CD4-positive, alpha-beta T cell treated with Interferon alpha-2 for 1 hour (primary cell): ENCODE results near the gene HSD17B10.
"Not testable (repeated sequence)": the region's sequence is repeated elsewhere in the genome, so short reads cannot be mapped to it uniquely, and the experiment has no call there.

Source experiments
- DNase-seq, 2 donors: peaks; one replicate each; pipeline ENCODE4 v3.0.0-alpha.2; 2020 to 2022

HSD17B10 gene

DNA sequence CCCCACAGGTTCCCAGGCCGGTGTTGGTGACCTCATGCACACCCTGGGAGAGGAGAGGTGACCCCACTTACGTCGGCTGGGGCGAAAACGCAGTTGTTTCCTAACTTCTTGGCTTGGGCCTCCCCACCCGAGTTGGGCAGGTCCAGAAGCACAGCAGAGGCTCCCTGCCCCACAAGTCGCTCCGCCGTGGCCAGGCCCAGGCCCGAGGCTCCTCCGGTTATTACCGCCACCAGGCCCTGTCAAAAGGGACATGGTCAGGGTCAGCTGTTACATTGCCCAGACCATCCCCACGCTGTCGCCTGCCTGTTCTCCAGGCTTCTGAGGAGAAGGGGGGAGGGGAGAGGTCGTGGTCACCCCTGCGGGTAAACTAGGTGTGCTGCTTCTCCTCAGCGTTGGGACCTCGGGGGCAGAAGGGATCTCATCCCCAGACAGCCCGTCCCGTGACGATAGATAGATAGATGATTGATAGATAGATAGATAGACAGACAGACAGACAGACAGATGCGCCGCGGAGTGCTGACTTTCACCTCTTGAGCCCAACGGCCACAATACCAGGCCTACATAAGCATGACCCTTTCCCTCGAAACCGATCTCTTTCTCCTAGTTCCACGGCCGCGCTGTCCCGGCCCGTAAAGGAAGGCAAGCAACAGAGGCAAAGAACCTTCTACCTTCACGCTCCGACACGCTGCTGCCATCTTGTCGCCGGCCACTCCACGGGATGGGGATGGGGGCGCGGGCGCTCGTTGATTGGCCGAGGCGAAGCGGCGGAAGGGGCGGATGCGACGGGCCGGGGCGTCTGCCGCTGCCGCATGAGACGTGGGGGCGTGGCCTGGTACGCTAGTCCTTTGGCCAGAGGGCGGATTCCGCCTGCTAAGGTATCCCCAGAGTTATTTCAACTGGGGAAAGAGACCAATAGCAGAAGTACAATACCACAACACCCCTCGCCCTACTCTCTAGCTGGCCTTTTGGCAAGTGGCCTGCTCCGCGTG lies at the start of gene HSD17B10:
TSS of gene HSD17B10 (minus strand) at position 720 of the 989 bp plus-strand sequence. CDS start at position 695, 25 bp downstream.
- peak; percentile 86 to 88 for DNase-seq

DNA sequence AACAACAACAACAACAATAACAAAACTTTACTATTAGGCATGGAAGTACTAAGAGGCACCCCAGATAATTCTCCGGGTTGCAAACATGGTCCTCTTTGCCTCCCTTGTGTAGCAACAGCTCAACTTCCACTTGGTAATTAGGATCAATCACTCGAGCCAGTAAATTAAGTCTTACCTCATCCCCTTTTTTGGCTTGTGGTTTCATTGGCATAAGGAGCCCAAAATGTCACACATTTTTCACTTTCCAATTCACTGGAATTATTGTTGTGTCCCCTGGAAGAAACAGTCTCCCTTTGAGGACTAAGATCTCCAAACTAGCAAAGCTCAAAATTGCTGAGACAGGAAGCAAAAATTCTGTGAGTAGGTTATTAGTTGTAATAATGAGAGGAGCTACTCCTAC lies 49.2 kb upstream of the HSD17B10 start:
- DNase-seq: no peak

DNA sequence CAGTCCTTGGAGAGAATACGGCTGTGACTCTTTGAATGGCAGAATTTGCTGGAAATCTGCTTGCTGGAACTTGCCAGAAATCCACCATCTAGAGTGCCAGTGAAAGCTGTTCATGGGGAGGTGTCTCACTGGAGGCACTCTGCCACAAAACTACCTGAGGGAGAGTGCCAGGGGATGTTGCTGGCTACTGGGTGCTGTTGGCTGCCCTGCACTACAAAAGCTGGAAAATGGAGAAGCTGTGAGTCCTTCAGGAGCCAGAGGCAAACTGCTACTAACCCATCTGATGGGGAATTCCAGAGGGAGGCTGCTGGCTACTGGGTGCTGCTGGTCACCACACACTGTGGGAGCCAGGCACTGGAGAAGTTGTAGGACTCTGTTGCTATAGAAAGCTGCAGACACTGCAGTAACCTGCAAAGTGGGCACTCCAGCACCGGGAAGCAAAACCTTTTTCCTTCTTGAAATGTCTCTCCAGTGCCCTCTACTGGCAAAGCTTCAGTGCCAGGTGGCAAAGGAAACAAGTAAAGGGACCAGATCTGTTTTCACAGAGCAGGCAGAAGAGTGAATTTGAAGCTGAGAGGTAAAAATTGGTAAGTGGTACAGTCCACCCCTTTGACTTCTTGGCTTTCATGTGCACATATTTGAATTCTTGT lies 47.8 kb upstream of the HSD17B10 start:
- DNase-seq: peak; percentile 30 to 59

DNA sequence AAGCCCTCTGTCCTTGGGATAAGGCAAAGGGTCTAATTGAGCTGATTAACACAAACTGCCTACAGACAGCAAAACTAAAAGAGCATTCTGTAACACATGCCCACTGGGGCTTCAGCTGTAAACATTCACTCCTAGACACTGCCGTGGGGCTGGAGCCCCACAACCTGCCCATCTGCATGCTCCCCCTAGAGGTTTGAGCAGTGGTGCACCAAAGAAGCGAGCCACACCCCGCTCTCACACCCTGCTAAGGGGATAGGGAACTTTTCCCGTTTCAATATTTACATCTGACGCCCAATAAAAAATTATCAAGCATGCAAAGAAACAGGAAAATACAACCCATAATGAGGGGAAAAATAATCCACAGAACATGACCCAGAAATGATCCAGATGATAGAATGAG lies 46.9 kb upstream of the HSD17B10 start:
- peak in 1 of 2 donors; percentile 1 for DNase-seq

DNA sequence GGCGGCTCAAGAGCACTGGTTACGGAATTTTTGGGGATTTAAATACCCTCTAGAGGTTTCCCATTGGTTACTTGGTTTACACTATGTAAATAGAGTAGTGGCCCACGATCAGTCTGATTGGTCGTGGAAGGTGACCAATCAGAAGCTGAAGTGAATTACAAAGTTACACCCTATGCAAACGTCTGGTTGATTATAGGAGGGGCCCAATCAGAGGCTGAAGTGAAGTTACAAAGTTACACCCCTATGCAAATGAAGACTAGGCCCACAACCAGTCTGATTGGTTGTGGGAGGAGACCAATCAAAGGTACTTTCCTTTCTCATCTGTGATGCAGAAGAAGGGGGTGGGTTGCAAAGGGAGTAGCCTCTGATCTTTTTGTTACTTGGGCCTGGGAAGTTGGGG lies 45.1 kb upstream of the HSD17B10 start:
- DNase-seq: no peak

DNA sequence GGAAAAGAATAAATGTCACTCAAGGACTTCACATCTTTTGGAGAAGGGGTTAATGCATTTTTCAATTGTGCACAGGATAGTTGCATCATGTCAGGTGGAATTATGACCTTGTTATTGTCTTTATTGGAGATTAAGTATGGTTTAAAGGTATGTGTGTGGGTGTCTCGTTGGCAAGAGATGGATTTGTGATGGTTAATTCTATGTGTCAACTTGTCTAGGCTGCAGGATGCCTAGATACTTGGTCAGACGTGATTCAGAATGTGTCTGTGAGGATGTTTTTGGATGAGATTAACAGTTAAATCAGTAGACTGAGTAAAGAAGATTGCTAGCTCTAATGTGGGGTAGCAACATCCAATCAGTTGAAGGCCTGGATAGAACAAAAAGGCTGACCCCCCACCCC lies 42.2 kb upstream of the HSD17B10 start:
- DNase-seq: no peak

DNA sequence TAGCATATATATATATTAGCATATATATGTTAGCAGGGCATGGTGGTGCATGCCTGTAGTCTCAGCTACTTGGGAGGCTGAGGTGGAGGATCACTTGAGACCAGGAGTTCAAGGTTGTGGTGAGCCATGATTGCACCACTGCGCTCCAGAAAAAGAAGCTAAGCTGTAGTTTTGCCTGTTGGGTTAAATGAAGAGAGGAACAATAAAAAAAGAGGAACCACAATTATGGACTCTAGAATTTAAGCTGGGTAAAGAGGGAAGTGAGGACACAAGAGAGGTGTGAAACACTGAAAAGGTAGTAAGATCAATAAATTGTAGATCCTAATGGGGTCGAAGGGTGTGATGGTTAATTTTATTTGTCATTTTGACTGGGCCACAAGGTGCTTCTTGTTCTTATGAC lies 40.5 kb upstream of the HSD17B10 start:
- DNase-seq: no peak

DNA sequence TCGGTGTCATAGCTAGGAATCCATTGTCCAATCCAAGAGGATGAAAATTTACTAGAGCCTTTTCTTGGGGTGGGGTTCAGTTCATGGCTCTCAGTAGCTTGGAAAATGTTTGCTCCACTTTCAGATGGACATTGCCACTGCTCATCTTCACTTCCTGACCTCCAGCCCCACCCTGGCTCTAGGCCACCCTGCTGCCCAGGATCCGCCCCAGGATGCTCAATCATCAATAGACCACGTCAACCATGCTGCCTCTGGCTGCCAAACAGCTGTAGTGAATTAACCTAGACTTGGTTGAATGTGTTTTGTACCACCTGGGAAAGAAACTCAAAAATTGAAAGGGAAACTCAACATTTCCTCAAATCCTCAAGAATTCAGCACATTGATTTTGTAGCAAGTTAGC lies 37.2 kb upstream of the HSD17B10 start:
- DNase-seq: no peak

DNA sequence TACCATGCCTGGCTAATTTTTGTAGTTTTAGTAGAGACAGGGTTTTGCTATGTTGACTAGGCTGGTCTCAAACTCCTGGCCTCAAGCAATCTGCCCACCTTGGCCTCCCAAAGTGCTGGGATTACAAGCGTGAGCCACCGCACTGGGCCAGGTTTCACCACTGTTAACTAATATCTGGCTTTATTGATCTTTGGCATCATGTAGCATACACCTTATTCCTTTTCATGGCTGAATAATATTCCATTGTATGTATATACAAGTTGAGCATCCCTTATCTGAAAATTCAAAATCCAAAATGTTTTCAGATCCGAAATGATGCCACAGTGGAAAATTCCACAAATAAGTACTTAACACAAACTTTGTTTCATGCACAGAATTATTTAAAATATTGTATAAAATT lies 34.5 kb upstream of the HSD17B10 start:
- DNase-seq: not testable (repeated sequence)

DNA sequence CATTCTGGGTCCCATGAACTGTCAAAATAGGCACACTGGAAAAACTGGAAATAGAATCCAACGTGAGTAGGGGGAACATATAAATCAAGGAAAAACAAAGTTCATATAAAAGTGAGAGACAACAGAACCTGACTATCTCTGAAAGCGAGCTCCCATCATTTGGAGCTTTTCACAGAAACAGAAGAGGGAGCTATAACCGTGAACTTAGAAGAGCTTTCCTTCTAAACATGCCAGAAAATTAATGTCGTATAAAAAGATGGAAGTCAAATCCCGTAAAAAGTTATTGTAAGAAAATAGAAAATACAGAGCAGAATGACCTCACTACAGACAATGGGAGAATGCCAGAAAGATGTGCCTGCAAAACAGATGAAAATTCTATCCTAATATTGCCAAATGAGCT lies 23.9 kb upstream of the HSD17B10 start:
- no peak for DNase-seq

DNA sequence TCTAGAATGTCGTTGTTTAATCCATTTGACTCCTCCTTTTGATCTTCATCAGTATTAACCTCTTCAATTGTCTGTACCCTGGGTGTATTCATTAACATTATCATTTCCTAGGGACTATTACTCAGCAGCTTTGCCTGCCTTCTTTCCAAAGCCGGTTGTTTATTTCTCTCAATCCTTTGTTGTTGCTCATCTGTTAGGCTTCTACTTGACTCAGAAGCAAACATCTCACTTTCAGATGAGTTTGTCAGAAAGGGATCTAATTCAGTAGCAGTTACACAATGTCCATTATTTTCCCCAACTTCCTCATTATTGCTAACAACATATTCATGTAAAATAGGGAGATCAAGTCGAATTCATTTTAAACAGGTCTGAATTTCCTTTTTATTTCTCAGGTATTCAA lies 22.1 kb upstream of the HSD17B10 start:
- no peak for DNase-seq

DNA sequence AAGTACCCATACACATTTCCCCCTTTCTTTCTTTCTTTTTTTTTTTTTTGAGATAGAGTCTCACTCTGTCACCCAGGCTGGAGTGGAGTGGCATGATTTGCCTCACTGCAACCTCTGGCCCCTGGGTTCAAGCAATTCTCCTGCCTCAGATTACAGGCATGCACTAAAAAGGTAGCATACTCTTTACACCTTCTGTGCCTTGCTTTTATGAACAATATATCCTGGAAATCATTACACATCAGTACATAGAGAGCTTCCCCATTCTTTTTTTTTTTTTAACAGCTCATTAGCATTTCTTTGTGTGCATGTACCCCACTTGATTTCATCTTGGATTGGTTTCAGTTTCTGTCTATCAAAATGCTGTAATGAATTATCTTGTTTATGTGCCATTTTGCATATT lies 18.6 kb upstream of the HSD17B10 start:
- DNase-seq: no peak

DNA sequence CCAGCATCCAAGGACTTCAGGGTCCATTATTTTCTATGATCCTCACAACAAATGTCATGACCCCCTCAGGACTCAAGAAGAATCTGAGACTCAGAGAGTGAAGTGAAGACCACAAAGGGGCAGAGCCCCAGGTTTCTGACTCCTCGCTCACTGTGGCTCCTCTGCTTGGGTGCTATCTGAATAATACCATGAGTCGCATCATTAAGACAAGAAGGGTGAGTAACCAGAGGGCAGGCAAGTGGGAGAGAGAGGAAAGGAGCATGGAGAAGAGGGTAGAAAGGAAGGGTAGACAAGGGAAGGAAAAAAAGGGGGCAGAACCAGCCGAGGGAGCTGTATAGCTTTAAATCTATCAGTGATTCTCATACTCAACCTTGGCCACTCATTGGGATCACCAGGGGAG lies 15.5 kb upstream of the HSD17B10 start:
- no peak for DNase-seq

DNA sequence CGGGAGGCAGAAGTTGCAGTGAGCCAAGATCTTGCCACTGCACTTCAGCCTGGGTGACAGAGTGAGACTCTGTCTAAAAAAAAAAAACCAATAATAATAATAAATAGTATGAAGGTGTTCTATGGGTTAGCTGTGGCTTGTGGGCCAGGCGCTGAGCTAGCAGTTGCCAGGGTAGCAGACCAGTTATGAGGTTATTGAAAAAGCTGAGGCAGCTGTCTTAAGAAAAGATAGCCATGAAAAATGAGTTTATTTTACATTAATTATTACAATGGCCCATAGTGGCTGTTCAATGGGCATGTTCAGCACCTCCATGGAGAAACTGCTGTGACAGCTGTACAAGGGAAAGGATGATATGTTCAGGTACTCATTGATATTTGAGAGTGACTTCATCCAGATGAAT lies 13.3 kb upstream of the HSD17B10 start:
- no peak for DNase-seq

DNA sequence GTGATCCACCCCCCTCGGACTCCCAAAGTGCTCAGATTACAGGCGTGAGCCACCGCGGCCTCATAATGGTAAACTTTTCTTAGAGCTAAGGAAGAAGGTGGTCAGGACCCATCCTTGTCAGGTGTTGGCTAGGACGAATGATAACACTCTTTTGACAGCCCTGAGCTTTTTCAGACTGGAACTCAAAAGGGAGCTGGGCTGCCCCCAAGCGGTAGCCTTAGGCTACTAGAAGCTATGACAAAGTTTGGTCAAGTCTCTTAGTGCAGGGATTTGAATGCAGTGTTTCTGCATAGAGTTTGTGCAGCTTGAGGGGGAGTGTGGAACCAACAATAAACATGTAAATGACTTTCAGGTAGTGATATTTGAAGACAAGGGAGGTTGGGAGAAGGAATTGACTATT lies 11.8 kb upstream of the HSD17B10 start:
- DNase-seq: peak; percentile 33 to 59

DNA sequence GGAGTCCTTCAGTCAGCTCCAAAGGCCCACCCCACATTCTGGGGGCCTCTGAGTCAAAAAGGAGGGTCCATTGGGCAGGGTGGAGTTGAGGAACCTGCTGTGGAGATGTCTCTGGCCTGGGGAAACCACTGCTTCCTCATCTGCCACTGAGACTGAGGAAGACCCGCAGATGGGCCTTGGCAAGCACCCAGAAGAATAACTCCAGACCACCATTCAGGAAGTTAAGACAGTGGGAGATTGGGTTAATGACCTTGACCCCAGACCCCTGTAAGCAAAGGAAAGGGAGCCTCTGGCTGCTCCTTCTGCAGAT lies 8.1 kb upstream of the HSD17B10 start:
- DNase-seq: no peak

DNA sequence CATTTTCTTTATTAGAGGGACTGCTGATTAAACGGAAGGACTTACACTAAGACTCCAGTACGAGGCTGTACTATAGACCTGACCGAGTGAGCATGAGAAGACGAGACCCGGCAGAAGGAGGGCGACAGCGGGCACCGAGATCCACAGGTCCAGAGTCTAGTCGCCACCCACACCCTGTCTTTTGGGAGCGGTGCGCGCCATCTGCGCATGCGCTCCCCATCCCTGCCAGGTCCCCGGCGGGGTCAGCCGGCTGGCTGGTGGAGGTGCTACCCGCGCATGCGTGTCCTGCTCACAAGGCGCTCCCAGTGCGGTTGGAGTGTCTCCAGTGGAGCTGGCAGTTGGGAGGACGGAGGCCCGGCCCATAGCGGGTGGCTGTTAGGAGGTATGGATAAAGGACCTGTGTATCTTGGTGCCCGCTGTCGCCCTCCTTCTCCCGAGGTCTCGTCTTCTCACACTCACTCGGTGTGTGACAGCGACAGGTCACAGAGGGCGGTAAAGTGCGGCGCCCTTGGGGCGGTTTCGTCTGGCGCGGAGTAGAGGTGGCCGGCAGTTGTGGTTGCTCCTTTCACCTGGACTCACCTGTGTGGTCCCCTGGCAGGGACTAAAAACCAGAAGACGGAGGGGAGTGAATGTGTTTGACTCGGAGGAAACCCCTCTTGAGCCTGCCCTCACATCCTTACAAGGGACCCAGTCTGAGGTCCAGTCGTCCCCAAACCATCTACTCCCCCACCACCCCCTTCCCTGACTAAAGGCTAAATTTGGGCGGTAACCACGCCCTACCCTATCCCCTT lies 7.6 kb upstream of the HSD17B10 start:
- DNase-seq: peak; percentile 81 to 82

DNA sequence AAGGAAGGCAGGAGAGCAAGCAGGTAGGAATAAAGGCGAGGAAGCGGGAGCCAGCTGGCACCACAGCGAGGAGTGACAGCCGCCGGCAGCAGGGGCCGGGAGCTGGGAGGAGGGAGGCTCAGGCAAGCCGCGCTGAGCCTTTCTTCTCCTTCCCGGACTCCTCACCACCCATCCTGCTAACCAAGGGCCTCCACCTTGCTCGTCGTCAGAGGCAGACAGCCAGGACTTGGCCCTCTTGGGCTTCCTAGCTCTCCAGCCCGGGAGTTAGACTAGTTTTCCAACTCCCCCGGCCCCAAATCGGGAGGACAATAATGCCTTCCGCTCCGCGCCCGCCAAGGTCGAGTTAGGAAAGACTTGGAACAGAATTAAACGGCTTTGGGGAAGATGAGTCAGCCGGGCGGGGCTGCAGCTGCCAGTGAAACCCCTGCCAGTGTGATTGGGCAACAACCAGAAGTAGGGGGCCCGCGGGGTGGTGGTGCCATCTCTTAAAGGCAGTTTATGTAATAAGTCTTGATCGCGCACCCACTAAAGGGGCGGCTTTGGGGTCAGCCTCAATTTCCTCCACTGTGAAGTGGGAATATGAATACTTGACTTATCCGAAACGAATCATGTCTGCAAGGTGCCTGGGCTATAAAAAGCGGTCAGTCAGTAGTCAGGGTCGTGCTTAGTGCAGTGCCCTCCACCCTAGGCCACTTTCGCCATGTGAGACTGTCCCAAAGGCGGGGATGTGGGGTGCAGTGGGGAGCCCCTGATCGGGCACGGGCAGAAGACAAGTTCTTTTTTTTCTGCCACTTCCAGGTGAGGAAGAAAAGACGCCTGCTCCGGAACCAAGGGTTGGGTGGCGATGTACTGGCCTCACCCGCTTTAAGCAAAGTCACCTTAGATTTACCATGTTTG lies 6.7 kb upstream of the HSD17B10 start:
- DNase-seq: peak in 1 of 2 donors; percentile 44

DNA sequence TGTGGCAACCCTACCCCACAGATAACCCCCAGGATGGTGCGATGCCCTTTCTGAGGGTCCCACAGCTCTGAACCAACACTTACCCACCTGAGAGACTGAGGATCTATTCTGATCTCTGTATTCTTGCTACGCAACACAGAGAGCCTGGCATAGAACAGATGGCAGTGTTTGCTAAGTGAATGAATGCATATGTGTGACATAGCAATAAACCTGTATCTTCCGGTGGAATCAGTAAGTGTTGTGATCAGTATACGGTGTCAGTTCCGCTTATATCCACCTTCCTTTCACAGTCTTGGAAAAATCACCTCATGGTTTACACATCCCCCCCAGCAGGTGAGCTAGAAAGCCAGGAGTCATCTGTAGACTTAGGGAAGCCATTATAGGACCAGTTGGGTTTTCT lies 5.9 kb upstream of the HSD17B10 start:
- DNase-seq: no peak

DNA sequence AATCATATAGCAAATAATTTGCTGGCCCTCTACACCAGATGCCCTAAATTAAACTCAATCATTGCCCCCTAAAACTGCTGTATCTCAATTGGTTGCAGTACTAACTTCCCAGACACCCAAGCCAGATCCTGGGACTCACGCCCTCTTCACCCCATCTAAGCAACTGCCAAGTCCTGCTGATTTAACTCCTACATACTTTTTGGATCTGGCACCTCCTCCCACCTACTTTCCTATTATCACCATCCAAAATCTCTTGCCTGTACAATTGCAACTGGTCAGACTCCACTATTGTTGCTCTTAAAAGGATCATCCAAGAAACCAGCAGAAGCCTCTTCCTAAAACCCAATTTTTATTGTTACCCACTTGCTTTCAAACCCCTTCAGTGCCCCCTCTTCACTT lies 4.7 kb upstream of the HSD17B10 start:
- DNase-seq: no peak

DNA sequence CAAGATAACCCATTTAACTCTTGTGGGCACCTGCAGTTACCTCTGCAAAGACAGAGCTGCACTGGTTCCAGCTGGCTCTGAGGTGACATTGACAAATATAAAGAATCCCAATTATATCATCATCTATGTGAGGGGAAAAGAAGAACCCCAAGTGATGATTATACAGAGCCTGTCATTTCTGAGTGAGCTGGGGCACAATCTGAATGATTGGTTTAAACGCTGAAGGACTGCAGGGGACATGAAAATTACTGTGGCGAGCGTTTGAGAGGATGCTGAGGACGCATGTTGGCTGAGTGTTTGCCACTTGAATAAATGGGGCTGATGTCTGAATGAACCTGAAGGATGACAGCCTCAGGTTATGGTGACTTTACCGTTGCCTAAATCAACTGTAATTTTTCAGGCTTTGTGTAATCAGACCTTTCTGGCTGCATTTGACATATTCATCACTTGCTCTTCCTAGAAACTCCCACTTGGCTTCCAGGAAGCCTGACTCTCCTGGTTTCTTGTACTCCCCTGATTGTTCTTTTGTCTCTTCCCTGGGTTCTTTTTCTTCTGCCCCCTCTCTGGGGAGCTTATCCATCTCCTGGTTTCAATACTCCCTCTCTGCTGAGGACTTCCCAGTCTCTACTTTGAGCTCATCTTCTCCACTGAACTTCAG lies 4.1 kb upstream of the HSD17B10 start:
- DNase-seq: no peak

DNA sequence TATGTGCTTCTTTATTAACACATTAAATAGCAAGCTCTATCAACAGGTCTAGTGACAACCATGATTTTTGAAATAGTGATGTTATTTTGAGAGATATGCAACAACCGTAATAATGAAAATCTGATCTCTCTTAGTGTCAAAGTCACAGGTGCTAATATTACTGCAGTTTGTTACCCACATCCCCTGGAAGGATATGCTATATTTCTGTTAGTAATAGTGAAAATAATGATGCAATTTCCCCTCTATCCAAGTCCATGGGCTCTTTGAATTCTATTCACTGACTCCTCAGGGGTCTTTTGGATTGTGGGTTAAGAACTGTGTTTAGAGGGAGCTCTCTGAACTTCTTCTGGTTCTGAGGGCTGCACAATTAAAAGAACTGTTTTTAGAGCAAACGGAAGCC lies 3.0 kb upstream of the HSD17B10 start:
- DNase-seq: no peak
